Activated CD4-positive, alpha-beta memory T cell treated with anti-CD3 and anti-CD28 coated beads for 36 hours (primary cell): ENCODE results near the gene B4GALNT1. TPM values are rescaled to one million over a fixed set of nuclear protein-coding genes. Genes with fewer than 3 reads are reported as not detected.

Experiments used
- CTCF ChIA-PET: fragments of 350-600 bp; sonication (Branson Sonifier 250); formaldehyde crosslinking; loops from one replicate; lab custom pipeline; 2021; ENCODE audit warnings: antibody characterized with exemption, inconsistent platforms; lab: Charles Lee
- POLR2A ChIA-PET: fragments of 350-600 bp; sonication (Branson Sonifier 250); formaldehyde crosslinking; loops from one replicate; lab custom pipeline; 2021; ENCODE audit warnings: antibody characterized with exemption; lab: Charles Lee
- DNase-seq: peaks from one replicate; pipeline ENCODE4 v3.0.0-alpha.2; 2020
- H3K27ac Mint-ChIP-seq: one replicate; pipeline ENCODE4 v1.8.0; 2021; ENCODE audit warnings: mixed read lengths
- H3K27me3 Mint-ChIP-seq: one replicate; pipeline ENCODE4 v1.8.0; 2021; ENCODE audit warnings: mixed read lengths
- H3K36me3 Mint-ChIP-seq: one replicate; pipeline ENCODE4 v1.8.0; 2021; ENCODE audit warnings: mixed read lengths
- H3K4me1 Mint-ChIP-seq: one replicate; pipeline ENCODE4 v1.8.0; 2021; ENCODE audit warnings: low read depth, mixed read lengths
- H3K4me3 Mint-ChIP-seq: one replicate; pipeline ENCODE4 v1.8.0; 2021; ENCODE audit warnings: mild to moderate bottlenecking, mixed read lengths
- H3K9me3 Mint-ChIP-seq: one replicate; pipeline ENCODE4 v1.8.0; 2021; ENCODE audit warnings: mixed read lengths
- intact Hi-C: fragments of 100-400 bp; cut with micrococcal nuclease; formaldehyde crosslinking; loops from one replicate; pipeline ENCODE4 v1.15.1; 2023
- total RNA-seq, 2 experiments: library from RNA; stranded (reverse); gene quantifications; one replicate each; pipeline ENCODE4 v1.2.3, GENCODE V29; 2021

Gene B4GALNT1
- total RNA-seq, 2 experiments from 2014 or later = 1.7 to 2.1 TPM

GRCh38 chr12:57579677-57580465 is 53.1 kb downstream of the B4GALNT1 start:
- Mint-ChIP-seq H3K27me3 (peaks cover 2% of the 10 kb centered on the region), H3K4me3 (no peak overlapping the region), H3K9me3 (no peaks in the 10 kb centered on the region), H3K4me1 (no peaks in the 10 kb centered on the region), H3K27ac (no peak overlapping the region), H3K36me3 (no peaks in the 10 kb centered on the region)
- no peak for DNase-seq
- ChIA-PET POLR2A (no interaction called here), CTCF (interaction anchor here (1.3 to 7.2 kb wide), 4 partner anchors 8 to 81 kb away, joined by 3 to 112 read pairs (median 24); no protein-coding TSS in a partner anchor)
- intact Hi-C loops = loop anchor here (5.0 kb wide), 1 partner anchor 327 kb away; no protein-coding TSS in a partner anchor

DNA sequence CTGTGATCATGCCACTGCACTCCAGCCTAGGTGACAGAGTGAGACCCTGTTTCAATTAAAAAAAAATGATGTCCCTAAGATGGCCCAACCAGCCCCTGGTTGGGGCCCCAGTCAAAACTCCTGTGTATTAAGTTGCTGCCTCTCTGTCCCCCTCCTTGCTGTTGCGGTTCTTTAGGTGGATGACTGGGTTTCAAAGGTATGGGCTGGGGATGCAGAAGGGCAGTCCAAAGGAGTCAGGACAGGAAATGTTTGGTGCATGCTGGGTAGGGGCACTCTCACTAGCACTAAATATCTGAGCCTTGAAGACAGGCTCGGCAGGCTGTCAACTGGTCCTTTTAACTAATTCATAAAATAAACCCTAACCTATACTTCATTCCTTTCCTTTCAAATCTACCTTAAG is 54.0 kb downstream of the B4GALNT1 start:
- Mint-ChIP-seq H3K4me1 (no peaks in the 10 kb centered on the region), H3K27ac (no peak overlapping the region), H3K9me3 (no peaks in the 10 kb centered on the region), H3K36me3 (no peaks in the 10 kb centered on the region), H3K27me3 (peaks cover 2% of the 10 kb centered on the region), H3K4me3 (no peak overlapping the region)
- DNase-seq = no peak
- POLR2A ChIA-PET = no interaction called here
- CTCF ChIA-PET = interaction anchor here (7.2 kb wide), 1 partner anchor 44 kb away, joined by 112 read pairs; no protein-coding TSS in a partner anchor
- intact Hi-C loops = no loop called here

DNA sequence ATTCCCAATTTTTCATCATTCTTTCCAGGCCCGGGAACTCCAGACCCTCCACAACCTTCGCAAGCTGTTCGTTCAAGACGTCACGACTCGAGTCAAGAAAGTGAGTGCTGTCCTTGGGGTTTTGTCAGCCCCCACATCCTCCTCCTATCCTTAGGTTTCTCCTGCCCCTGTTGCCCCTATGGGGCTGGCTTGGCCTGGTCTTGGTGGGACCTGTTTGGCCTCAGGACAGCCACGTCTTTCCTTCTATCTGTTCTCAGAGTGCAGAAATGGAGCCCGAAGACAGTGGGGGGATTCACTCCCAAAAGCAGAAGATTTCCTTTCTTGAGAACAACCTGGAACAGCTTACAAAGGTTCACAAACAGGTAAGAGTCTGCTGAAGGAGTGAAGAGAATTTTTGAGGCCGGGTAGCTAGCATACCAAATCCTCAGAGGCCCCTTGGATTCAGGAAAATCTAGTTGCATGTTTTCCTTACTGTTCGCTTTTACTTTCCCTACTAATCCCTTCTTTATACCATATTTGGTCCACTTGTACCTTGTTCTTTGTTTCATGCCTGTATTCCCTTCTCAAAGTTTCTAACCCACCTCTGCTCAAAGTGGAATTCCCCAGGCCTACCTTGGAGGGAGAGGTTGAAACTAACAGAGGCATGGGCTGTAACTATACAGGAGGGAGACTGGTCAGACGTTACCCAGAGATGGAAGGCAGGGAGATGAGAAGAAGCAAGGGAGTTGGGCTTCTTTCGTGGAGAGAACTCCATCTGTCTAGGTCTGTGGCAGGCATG is 54.8 kb downstream of the B4GALNT1 start:
- ChIA-PET POLR2A (no interaction called here), CTCF (no interaction called here)
- Mint-ChIP-seq H3K27ac (no peak overlapping the region), H3K4me1 (no peaks in the 10 kb centered on the region), H3K36me3 (no peaks in the 10 kb centered on the region), H3K4me3 (no peak overlapping the region), H3K27me3 (no peaks in the 10 kb centered on the region), H3K9me3 (no peaks in the 10 kb centered on the region)
- no peak for DNase-seq
- intact Hi-C loops = no loop called here

GRCh38 chr12:57576613-57577160 is 56.3 kb downstream of the B4GALNT1 start:
- no peaks in the 10 kb centered on the region for H3K27me3 Mint-ChIP-seq
- no peak for DNase-seq

More at GRCh38 chr12:57576613-57577160, 56.3 kb downstream of the B4GALNT1 start:
- Mint-ChIP-seq H3K4me3 (no peak overlapping the region), H3K4me1 (no peaks in the 10 kb centered on the region), H3K27ac (no peak overlapping the region), H3K36me3 (no peaks in the 10 kb centered on the region), H3K9me3 (no peaks in the 10 kb centered on the region)
- POLR2A ChIA-PET = no interaction called here
- CTCF ChIA-PET = no interaction called here
- intact Hi-C loops = no loop called here

Other genes starting within 250 kb of the B4GALNT1 start
- 10 to 100 TPM; 42.2 to 51.4 TPM for gene R3HDM2, start 202.2 kb downstream of the B4GALNT1 start, total RNA-seq
- not detected for gene INHBC, start 198.4 kb downstream of the B4GALNT1 start, total RNA-seq
- gene INHBE, start 177.9 kb downstream of the B4GALNT1 start, total RNA-seq = under 1 TPM; 0.34 to 0.69 TPM
- under 1 TPM in 1 of 2 experiments, not detected in 1; 0.07 TPM for gene GLI1, start 173.4 kb downstream of the B4GALNT1 start, total RNA-seq
- gene ARHGAP9, start 153.3 kb downstream of the B4GALNT1 start, total RNA-seq = 10 to 100 TPM; 78.9 to 88.4 TPM
- gene MARS1, start 145.1 kb downstream of the B4GALNT1 start, total RNA-seq = 100 to 1,000 TPM; 354 to 364 TPM
- 10 to 100 TPM; 24.1 to 25.2 TPM for gene DDIT3, start 112.7 kb downstream of the B4GALNT1 start, total RNA-seq
- 10 to 100 TPM; 43.5 to 48.2 TPM for gene MBD6, start 110.4 kb downstream of the B4GALNT1 start, total RNA-seq
- gene DCTN2, start 86.0 kb downstream of the B4GALNT1 start, total RNA-seq = 10 to 100 TPM; 81.0 to 85.2 TPM
- gene KIF5A, start 83.2 kb downstream of the B4GALNT1 start, total RNA-seq = under 1 TPM; 0.90 to 0.99 TPM
- gene PIP4K2C, start 42.0 kb downstream of the B4GALNT1 start, total RNA-seq = 10 to 100 TPM; 17.8 to 20.6 TPM
- 10 to 100 TPM; 15.4 to 15.8 TPM for gene DTX3, start 28.4 kb downstream of the B4GALNT1 start, total RNA-seq
- 1 to 10 TPM; 1.4 to 2.5 TPM for gene ARHGEF25, start 21.8 kb downstream of the B4GALNT1 start, total RNA-seq
- gene OS9, start 60.9 kb upstream of the B4GALNT1 start, total RNA-seq = 10 to 100 TPM; 73.4 to 74.8 TPM
- 10 to 100 TPM; 32.4 to 34.0 TPM for gene AGAP2, start 105.5 kb upstream of the B4GALNT1 start, total RNA-seq
- gene TSPAN31, start 111.8 kb upstream of the B4GALNT1 start, total RNA-seq = 10 to 100 TPM; 11.7 to 15.0 TPM
- gene CDK4, start 119.1 kb upstream of the B4GALNT1 start, total RNA-seq = 100 to 1,000 TPM; 181 to 195 TPM
- 10 to 100 TPM; 20.9 to 21.2 TPM for gene MARCHF9, start 121.9 kb upstream of the B4GALNT1 start, total RNA-seq
- gene CYP27B1, start 133.9 kb upstream of the B4GALNT1 start, total RNA-seq = 1 to 10 TPM; 7.1 to 8.2 TPM
- gene METTL1, start 138.9 kb upstream of the B4GALNT1 start, total RNA-seq = 10 to 100 TPM; 30.0 to 32.0 TPM
- 1 to 10 TPM; 3.7 to 3.9 TPM for gene EEF1AKMT3, start 139.4 kb upstream of the B4GALNT1 start, total RNA-seq
- gene TSFM, start 149.6 kb upstream of the B4GALNT1 start, total RNA-seq = 10 to 100 TPM; 45.5 to 47.2 TPM
- gene AVIL, start 185.5 kb upstream of the B4GALNT1 start, total RNA-seq = under 1 TPM; 0.64 to 0.85 TPM
- 100 to 1,000 TPM; 100 to 101 TPM for gene CTDSP2, start 213.5 kb upstream of the B4GALNT1 start, total RNA-seq